Neural cell (in vitro differentiated cells): Measurements from ENCODE around the gene SUPT3H. TPM values are rescaled to one million over a fixed set of nuclear protein-coding genes. Genes with fewer than 3 reads are reported as not detected.

Source experiments
- H2AFZ ChIP-seq: fragments of 200-600, 300-800 bp; sonication (generic), shearing (Covaris generic); 2 replicates; pipeline ENCODE4 v1.6.0; 2014; ENCODE audit warnings: low read depth, mild to moderate bottlenecking, antibody characterized with exemption, low read length, moderate library complexity
- H3F3A ChIP-seq: fragments of 200-600 bp; shearing (Covaris generic); 2 replicates; pipeline ENCODE4 v1.6.1; 2016; ENCODE audit warnings: mild to moderate bottlenecking, moderate library complexity, mixed read lengths, antibody characterized with exemption, low read length; ENCODE audit not compliant: insufficient read depth, poor library complexity, severe bottlenecking
- H3K27ac ChIP-seq: fragments of 200-600, 300-800 bp; sonication (generic), shearing (Covaris generic); 2 replicates; pipeline ENCODE4 v1.5.1; 2014; ENCODE audit warnings: mild to moderate bottlenecking, low read length, moderate library complexity
- H3K27me3 ChIP-seq: fragments of 300-800, 200-600 bp; sonication (generic), shearing (Covaris generic); 2 replicates; pipeline ENCODE4 v1.6.0; 2014; ENCODE audit warnings: mild to moderate bottlenecking, low read depth, low read length, moderate library complexity; ENCODE audit not compliant: insufficient read depth
- H3K36me3 ChIP-seq: fragments of 300-800, 200-600 bp; sonication (generic), shearing (Covaris generic); 2 replicates; pipeline ENCODE4 v1.5.1; 2014; ENCODE audit warnings: mild to moderate bottlenecking, antibody characterized with exemption, low read length, moderate library complexity; ENCODE audit not compliant: insufficient read depth
- H3K4me2 ChIP-seq: fragments of 300-800, 200-600 bp; sonication (generic), shearing (Covaris generic); 2 replicates; pipeline ENCODE4 v1.6.0; 2014; ENCODE audit warnings: mild to moderate bottlenecking, low read length
- H3K4me3 ChIP-seq: fragments of 300-800, 200-600 bp; sonication (generic), shearing (Covaris generic); 2 replicates; pipeline ENCODE4 v1.5.1; 2014; ENCODE audit warnings: mild to moderate bottlenecking, low read length, moderate library complexity
- H3K79me2 ChIP-seq: fragments of 200-600 bp; shearing (Covaris generic); replicated peaks from 2 replicates; pipeline ENCODE4 v1.6.0; 2014; ENCODE audit warnings: mild to moderate bottlenecking, low read length, moderate library complexity; ENCODE audit not compliant: insufficient read depth
- H3K9ac ChIP-seq: fragments of 300-800, 200-600 bp; sonication (generic), shearing (Covaris generic); 2 replicates; pipeline ENCODE4 v1.6.1; 2016; ENCODE audit warnings: mild to moderate bottlenecking, low read length, mixed read lengths
- H3K9me2 ChIP-seq: fragments of 200-600 bp; shearing (Covaris generic); 2 replicates; pipeline ENCODE4 v1.6.1; 2016; ENCODE audit warnings: mild to moderate bottlenecking, low read length, mixed read lengths; ENCODE audit not compliant: insufficient read depth
- H3K9me3 ChIP-seq: fragments of 200-600, 300-800 bp; sonication (generic), shearing (Covaris generic); 2 replicates; pipeline ENCODE4 v1.6.1; 2016; ENCODE audit warnings: mild to moderate bottlenecking, mixed run types, low read length, moderate library complexity, mixed read lengths
- H4K20me1 ChIP-seq: fragments of 200-600 bp; shearing (Covaris generic); 2 replicates; pipeline ENCODE4 v1.6.1; 2016; ENCODE audit warnings: mild to moderate bottlenecking, mixed run types; ENCODE audit not compliant: insufficient read depth
- EP300 ChIP-seq: fragments of 450-650 bp; conservative IDR thresholded peaks from 2 replicates; pipeline ENCODE4 v1.6.1; 2014; ENCODE audit warnings: antibody characterized with exemption, mild to moderate bottlenecking, moderate library complexity; ENCODE audit not compliant: poor library complexity, severe bottlenecking
- EZH2 ChIP-seq: fragments of 200-600, 300-800 bp; shearing (Covaris generic), sonication (generic); IDR thresholded peaks from 2 replicates; pipeline ENCODE4 v1.6.1; 2014; ENCODE audit warnings: antibody characterized with exemption, low read length, borderline replicate concordance, mild to moderate bottlenecking; ENCODE audit not compliant: insufficient read depth, poor library complexity, severe bottlenecking
- MXI1 ChIP-seq: fragments of 450-650 bp; conservative IDR thresholded peaks from 2 replicates; pipeline ENCODE4 v1.6.1; 2014; ENCODE audit warnings: antibody characterized with exemption, mild to moderate bottlenecking; ENCODE audit not compliant: poor library complexity, severe bottlenecking
- POLR2AphosphoS5 ChIP-seq: IDR thresholded peaks from 2 replicates; pipeline ENCODE4 v1.6.1; 2012
- RAD21 ChIP-seq: fragments of 450-650 bp; conservative IDR thresholded peaks from 2 replicates; pipeline ENCODE4 v1.6.1; 2014; ENCODE audit warnings: antibody characterized with exemption, mild to moderate bottlenecking, moderate library complexity
- SMC3 ChIP-seq: fragments of 450-650 bp; conservative IDR thresholded peaks from 2 replicates; pipeline ENCODE4 v1.6.1; 2014; ENCODE audit warnings: antibody characterized with exemption, mild to moderate bottlenecking, moderate library complexity; ENCODE audit not compliant: poor library complexity
- TAF1 ChIP-seq: IDR thresholded peaks from 2 replicates; pipeline ENCODE4 v1.6.1; 2012; ENCODE audit warnings: low read depth
- polyA plus RNA-seq: library from polyadenylated mRNA; depleted of rRNA; stranded (reverse); fragments of >200 nt; gene quantifications from 2 replicates; pipeline ENCODE4 v1.2.3, GENCODE V29; 2014
- TF ChIP-seq, protein P1 (sequence below): IDR thresholded peaks from 2 replicates; pipeline ENCODE4 v1.6.1; 2012; ENCODE audit warnings: borderline replicate concordance
- TF ChIP-seq, protein P2 (sequence below): fragments of 450-650 bp; IDR thresholded peaks from 2 replicates; pipeline ENCODE4 v1.5.1; 2014; ENCODE audit warnings: antibody characterized with exemption, mild to moderate bottlenecking, moderate library complexity; ENCODE audit not compliant: poor library complexity, severe bottlenecking

Gene SUPT3H
- polyA plus RNA-seq, 1 donor from 2014 or later, result 6.8 TPM

DNA sequence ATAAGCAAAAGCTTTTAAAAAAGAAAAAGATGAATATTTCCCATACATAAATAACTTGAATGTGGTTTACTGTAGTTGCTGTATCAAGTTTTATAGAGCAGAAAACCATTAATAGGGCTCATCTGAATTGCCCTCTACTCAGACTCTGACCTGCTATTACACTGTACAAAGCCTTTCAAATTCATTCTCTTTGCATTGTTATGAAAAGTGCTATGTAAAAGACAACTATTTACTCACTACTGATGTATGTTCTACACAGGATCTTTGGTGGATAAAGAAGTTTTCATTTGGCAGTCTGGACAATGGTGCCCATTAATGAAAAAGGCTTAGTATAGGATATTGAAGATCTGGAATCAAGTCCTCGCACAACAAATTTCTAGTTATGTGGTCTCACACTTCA lies 248.7 kb downstream of the SUPT3H start:
- H3K4me3 ChIP-seq, result no peak overlapping the region
- no peak overlapping the region for H3K9ac ChIP-seq
- no peaks in the 10 kb centered on the region for H3K36me3 ChIP-seq
- no peak overlapping the region for H3K4me2 ChIP-seq
- no peaks in the 10 kb centered on the region for H3K9me3 ChIP-seq
- H2AFZ ChIP-seq, result no peak overlapping the region
- TF ChIP-seq EP300 (no peak), SMC3 (no peak), EZH2 (no peak), MXI1 (no peak), POLR2AphosphoS5 (no peak), TAF1 (no peak), RAD21 (no peak)
- TF ChIP-seq, protein P1, sequence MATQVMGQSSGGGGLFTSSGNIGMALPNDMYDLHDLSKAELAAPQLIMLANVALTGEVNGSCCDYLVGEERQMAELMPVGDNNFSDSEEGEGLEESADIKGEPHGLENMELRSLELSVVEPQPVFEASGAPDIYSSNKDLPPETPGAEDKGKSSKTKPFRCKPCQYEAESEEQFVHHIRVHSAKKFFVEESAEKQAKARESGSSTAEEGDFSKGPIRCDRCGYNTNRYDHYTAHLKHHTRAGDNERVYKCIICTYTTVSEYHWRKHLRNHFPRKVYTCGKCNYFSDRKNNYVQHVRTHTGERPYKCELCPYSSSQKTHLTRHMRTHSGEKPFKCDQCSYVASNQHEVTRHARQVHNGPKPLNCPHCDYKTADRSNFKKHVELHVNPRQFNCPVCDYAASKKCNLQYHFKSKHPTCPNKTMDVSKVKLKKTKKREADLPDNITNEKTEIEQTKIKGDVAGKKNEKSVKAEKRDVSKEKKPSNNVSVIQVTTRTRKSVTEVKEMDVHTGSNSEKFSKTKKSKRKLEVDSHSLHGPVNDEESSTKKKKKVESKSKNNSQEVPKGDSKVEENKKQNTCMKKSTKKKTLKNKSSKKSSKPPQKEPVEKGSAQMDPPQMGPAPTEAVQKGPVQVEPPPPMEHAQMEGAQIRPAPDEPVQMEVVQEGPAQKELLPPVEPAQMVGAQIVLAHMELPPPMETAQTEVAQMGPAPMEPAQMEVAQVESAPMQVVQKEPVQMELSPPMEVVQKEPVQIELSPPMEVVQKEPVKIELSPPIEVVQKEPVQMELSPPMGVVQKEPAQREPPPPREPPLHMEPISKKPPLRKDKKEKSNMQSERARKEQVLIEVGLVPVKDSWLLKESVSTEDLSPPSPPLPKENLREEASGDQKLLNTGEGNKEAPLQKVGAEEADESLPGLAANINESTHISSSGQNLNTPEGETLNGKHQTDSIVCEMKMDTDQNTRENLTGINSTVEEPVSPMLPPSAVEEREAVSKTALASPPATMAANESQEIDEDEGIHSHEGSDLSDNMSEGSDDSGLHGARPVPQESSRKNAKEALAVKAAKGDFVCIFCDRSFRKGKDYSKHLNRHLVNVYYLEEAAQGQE, result no peak
- TF ChIP-seq, protein P2, sequence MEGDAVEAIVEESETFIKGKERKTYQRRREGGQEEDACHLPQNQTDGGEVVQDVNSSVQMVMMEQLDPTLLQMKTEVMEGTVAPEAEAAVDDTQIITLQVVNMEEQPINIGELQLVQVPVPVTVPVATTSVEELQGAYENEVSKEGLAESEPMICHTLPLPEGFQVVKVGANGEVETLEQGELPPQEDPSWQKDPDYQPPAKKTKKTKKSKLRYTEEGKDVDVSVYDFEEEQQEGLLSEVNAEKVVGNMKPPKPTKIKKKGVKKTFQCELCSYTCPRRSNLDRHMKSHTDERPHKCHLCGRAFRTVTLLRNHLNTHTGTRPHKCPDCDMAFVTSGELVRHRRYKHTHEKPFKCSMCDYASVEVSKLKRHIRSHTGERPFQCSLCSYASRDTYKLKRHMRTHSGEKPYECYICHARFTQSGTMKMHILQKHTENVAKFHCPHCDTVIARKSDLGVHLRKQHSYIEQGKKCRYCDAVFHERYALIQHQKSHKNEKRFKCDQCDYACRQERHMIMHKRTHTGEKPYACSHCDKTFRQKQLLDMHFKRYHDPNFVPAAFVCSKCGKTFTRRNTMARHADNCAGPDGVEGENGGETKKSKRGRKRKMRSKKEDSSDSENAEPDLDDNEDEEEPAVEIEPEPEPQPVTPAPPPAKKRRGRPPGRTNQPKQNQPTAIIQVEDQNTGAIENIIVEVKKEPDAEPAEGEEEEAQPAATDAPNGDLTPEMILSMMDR, result no peak
- H3K9me2 ChIP-seq, result no peaks in the 10 kb centered on the region
- H4K20me1 ChIP-seq, result no peaks in the 10 kb centered on the region
- no peaks in the 10 kb centered on the region for H3K79me2 ChIP-seq
- H3F3A ChIP-seq, result no peaks in the 10 kb centered on the region
- no peaks in the 10 kb centered on the region for H3K27me3 ChIP-seq
- H3K27ac ChIP-seq, result no peak overlapping the region

DNA sequence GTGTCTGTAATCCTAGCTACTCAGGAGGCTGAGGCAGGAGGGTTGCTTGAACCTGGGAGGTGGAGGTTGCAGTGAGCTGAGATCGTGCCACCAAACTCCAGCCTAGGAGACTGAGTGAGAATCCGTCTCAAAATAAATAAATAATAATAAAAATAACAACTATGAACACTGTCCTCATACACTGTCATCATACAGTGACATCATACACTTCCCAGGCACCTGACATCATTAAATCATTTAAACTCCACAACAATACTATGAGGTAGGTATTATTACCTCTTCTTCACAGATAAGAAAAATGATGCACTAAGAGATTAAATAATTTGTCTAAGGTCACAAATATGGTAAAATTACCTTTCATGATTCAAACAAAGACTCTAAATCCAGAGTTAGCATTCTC lies 250.5 kb downstream of the SUPT3H start:
- Histone ChIP-seq H3K27ac (no peak overlapping the region), H3K4me3 (no peak overlapping the region), H3K9me3 (no peaks in the 10 kb centered on the region), H2AFZ (no peak overlapping the region), H3K27me3 (no peaks in the 10 kb centered on the region), H3F3A (no peaks in the 10 kb centered on the region), H3K36me3 (no peaks in the 10 kb centered on the region), H3K9me2 (no peaks in the 10 kb centered on the region), H3K79me2 (no peaks in the 10 kb centered on the region), H3K9ac (no peak overlapping the region), H3K4me2 (no peak overlapping the region), H4K20me1 (no peaks in the 10 kb centered on the region)
- TF ChIP-seq POLR2AphosphoS5 (no peak), SMC3 (no peak)
- TF ChIP-seq, protein P2, result no peak
- TF ChIP-seq, protein P1, result no peak
